ENCODE measurements around the gene C5.

C5 gene

DNA sequence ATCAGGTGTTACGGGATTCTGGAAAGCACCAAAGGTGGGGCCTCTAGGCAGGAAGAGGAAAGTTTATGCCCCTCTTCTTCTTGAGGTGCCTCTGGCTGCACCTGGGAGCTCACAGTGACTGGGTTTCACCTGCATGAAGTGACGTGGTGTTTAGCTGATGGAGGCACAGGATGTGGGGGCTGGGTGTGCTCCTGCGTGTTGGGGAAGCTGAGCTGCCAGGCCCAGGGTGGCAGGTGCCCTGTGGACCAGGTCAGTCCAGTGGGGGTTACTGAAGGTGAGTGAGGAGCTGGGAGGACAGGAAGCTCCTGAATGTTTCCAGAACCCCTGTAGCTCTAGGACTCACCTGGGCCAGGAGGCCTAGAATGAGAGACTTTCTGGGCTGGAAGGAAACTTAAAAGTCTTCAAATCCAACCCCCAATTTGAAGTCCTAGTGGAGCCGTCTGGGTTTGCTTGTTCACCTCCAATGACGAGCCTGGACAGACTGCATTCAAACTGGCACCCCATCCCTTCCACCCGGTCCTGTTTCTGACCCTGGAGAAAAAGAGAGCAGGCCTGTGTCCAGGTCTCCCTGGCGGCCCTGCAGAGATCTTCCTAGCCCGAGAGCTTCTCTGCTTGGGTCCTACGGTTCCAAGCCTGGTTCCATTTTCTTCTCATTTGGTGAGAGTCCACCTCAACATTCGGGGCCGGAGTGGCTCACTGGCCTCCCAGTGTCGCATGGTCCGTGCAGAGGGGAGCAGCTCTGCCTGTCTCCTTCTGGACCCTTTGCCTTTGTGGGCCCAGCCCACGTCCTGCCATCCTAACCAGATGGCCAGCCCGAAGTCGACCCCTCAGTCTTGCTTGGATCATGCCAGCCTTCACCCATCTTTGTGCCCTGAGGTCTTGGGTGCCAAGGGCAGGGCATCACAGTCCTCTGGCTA lies 145.8 kb downstream of the C5 start:
- peak; percentile 57 to 58 for DNase-seq

- no peak for DNase-seq
These were observed 147.2 kb downstream of the C5 start for GRCh38 chr9:120902569-120903535.

Data from activated CD4-positive, alpha-beta T cell treated with anti-CD3 and anti-CD28 coated beads for 4 hours (primary cell).